ENCODE results near the gene SPHK1. TPM values are rescaled to one million over a fixed set of nuclear protein-coding genes. Genes with fewer than 3 reads are reported as not detected.

The SPHK1 gene
- total RNA-seq, 4 donors from 2014 or later: 10.5 to 17.9 (median 12.5) TPM

- peak overlapping the region; percentile 91 for H3K27ac ChIP-seq
- DNase-seq (ENCODE audit: low spot score in 2 of 2): no peak
- no peaks in the 10 kb centered on the region for H3K36me3 ChIP-seq
- peak overlapping the region; percentile 60 for H3K4me3 ChIP-seq
- no peaks in the 10 kb centered on the region for H3K27me3 ChIP-seq
- H3K4me1 ChIP-seq: peaks cover 58% of the 10 kb centered on the region
- H3K9me3 ChIP-seq: no peaks in the 10 kb centered on the region
- WGBS: 13% methylated on average over 12 of the region's 21 CpGs
- TF ChIP-seq POLR2A (IDR thresholded peaks at IDR 0.05) (no peak), EP300 (IDR thresholded peaks at IDR 0.05) (no peak)
Observed at GRCh38 chr17:76382351-76382802, 2.0 kb upstream of the SPHK1 start.

DNA sequence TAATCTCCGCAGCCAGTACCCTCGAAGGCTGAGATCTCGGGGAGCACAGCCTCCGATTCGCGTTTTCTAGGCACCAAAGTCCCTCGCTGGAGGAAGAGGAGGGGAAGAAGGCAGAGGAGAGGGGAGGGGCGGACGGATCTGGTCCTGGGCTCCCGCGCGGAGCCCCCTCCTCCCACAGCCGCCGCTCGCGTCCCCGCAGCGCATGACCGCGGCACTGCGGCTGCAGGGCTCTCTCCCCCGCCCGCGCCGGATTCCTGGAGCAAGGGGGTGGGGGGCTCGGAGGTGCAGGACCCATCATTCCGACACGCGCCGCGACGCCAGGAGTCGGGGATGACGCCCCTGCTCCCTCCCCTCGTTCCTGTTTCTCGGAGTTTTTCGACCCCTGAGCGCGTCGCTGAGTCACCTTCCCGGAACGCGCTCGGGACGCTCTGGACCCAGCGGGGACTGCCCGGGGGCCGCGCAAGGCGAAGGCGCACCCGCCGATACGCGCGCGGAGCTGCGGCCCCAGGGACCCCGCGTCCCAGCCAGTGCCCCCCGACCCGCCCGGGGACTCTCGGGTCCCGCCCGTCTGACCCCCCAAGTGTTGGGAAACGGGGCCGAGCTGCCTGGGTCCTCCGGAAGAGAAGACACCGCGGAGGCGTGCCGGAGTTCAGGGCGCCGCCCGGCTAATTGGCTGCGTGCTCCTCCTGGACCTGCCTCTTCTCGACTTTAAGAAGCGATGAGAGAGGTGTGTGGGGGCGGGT is 1.4 kb upstream of the SPHK1 start:
- H3K4me1 ChIP-seq: peaks cover 58% of the 10 kb centered on the region
- H3K4me3 ChIP-seq: peak overlapping the region; percentile 60
- TF ChIP-seq POLR2A (IDR thresholded peaks at IDR 0.05): no peak
- TF ChIP-seq EP300 (IDR thresholded peaks at IDR 0.05): no peak
- TF ChIP-seq POLR2AphosphoS5 (IDR thresholded peaks at IDR 0.05): peak in 1 of 3 donors; percentile 28
- TF ChIP-seq CTCF (IDR thresholded peaks at IDR 0.05): no peak
- under 1% methylated on average over 25 of the region's 80 CpGs for WGBS
- H3K27ac ChIP-seq: peak overlapping the region; percentile 91
- H3K27me3 ChIP-seq: no peaks in the 10 kb centered on the region
- H3K9me3 ChIP-seq: no peaks in the 10 kb centered on the region
- no peak for DNase-seq (ENCODE audit: low spot score in 2 of 2)
- no peaks in the 10 kb centered on the region for H3K36me3 ChIP-seq

GRCh38 chr17:76383546-76384221 is 725 bp upstream of the SPHK1 start:
- Histone ChIP-seq H3K9me3 (no peaks in the 10 kb centered on the region), H3K4me3 (peak overlapping the region; percentile 60), H3K36me3 (no peaks in the 10 kb centered on the region), H3K4me1 (peaks cover 54% of the 10 kb centered on the region), H3K27me3 (no peaks in the 10 kb centered on the region), H3K27ac (peak overlapping the region; percentile 91)
- TF ChIP-seq POLR2A (IDR thresholded peaks at IDR 0.05): no peak
- peak; percentile 8 to 24 for TF ChIP-seq CTCF (IDR thresholded peaks at IDR 0.05)
- no peak for TF ChIP-seq EP300 (IDR thresholded peaks at IDR 0.05)
- 5% methylated on average over 12 of the region's 65 CpGs for WGBS
- no peak for DNase-seq (ENCODE audit: low spot score in 2 of 2)

GRCh38 chr17:76384987-76385891 is 830 bp downstream of the SPHK1 start:
- Histone ChIP-seq H3K27me3 (no peaks in the 10 kb centered on the region), H3K4me1 (peaks cover 53% of the 10 kb centered on the region), H3K9me3 (no peaks in the 10 kb centered on the region), H3K4me3 (peak overlapping the region; percentile 60), H3K27ac (peak overlapping the region; percentile 91), H3K36me3 (peaks cover 3% of the 10 kb centered on the region)
- DNase-seq (ENCODE audit: low spot score in 2 of 2): peak in 1 of 2 donors; percentile 86
- no peak for TF ChIP-seq POLR2AphosphoS5 (IDR thresholded peaks at IDR 0.05)
- TF ChIP-seq CTCF (IDR thresholded peaks at IDR 0.05): no peak
- TF ChIP-seq POLR2A (IDR thresholded peaks at IDR 0.05): no peak
- no peak for TF ChIP-seq EP300 (IDR thresholded peaks at IDR 0.05)
- 0% methylated on average over 21 of the region's 74 CpGs for WGBS

DNA sequence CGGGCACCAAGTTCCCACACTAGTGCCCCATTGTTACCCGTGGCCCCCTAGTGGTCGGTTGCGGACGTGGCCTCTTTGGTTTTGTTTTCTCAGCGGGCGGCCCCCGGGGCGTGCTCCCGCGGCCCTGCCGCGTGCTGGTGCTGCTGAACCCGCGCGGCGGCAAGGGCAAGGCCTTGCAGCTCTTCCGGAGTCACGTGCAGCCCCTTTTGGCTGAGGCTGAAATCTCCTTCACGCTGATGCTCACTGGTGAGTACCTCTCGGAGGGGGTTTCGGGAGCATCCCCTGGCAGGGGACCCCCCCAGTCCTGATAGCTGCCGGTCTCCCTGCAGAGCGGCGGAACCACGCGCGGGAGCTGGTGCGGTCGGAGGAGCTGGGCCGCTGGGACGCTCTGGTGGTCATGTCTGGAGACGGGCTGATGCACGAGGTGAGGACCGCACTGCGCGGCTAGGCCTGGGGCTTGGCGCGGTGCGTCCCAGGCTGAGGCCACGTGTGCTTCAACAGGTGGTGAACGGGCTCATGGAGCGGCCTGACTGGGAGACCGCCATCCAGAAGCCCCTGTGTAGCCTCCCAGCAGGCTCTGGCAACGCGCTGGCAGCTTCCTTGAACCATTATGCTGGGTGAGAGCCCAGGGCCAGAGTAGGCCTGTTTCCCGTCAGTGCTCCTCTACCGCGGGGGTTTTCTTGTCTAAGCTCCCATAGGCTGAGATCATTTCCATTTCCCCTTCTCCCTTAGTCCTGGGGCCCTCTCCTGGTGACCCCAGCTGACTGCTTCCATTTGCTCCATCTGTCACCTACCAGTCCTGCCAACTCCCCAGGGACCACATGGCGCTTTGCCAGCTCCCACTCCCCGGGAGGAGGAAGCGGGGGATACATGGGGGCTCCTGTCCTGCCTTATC is 1.7 kb downstream of the SPHK1 start:
- peak overlapping the region; percentile 60 for H3K4me3 ChIP-seq
- TF ChIP-seq CTCF (IDR thresholded peaks at IDR 0.05) (peak; percentile 57 to 87), POLR2AphosphoS5 (IDR thresholded peaks at IDR 0.05) (no peak), EP300 (IDR thresholded peaks at IDR 0.05) (no peak)
- H3K9me3 ChIP-seq: no peaks in the 10 kb centered on the region
- DNase-seq (ENCODE audit: low spot score in 2 of 2): peak; percentile 91
- peaks cover 11% of the 10 kb centered on the region for H3K36me3 ChIP-seq
- 45% methylated on average over 6 of the region's 52 CpGs for WGBS
- H3K27me3 ChIP-seq: no peaks in the 10 kb centered on the region
- H3K27ac ChIP-seq: peak overlapping the region; percentile 91
- H3K4me1 ChIP-seq: peaks cover 52% of the 10 kb centered on the region
